Spleen (tissue), 11 donors: ENCODE measurements around the gene ACTG1. TPM values are rescaled to one million over a fixed set of nuclear protein-coding genes. Genes with fewer than 3 reads are reported as not detected.

ENCODE experiments used
- DNase-seq: peaks from one replicate; pipeline ENCODE4 v3.0.0-alpha.2; 2020
- H3K27ac ChIP-seq, 8 donors: fragments of 200-600 bp; sonication (generic) in 7 of 8; 1 replicate in 4 of 8; 2 replicates in 4 of 8; pipeline versions ENCODE4 v1.5.0 to v1.8.0; 2016 to 2021; ENCODE audit warnings: inconsistent platforms in 4 of 8, mild to moderate bottlenecking in 4 of 8, moderate library complexity in 1 of 8
- H3K27me3 ChIP-seq, 7 donors: fragments of 200-600 bp; sonication (generic) in 6 of 7; replicated peaks in 1 of 7; 1 replicate in 4 of 7; 2 replicates in 3 of 7; pipeline versions ENCODE4 v1.5.0 to v1.8.0; 2016 to 2021; ENCODE audit warnings: inconsistent platforms in 3 of 7, mild to moderate bottlenecking in 1 of 7
- H3K36me3 ChIP-seq, 6 donors: fragments of 200-600 bp; sonication (generic) in 5 of 6; 1 replicate in 4 of 6; 2 replicates in 2 of 6; pipeline versions ENCODE4 v1.5.0 to v1.8.0; 2016 to 2021; ENCODE audit warnings: inconsistent platforms in 2 of 6
- H3K4me1 ChIP-seq, 6 donors: fragments of 200-600 bp; sonication (generic) in 5 of 6; 1 replicate in 3 of 6; 2 replicates in 3 of 6; pipeline versions ENCODE4 v1.5.0 to v1.8.0; 2016 to 2021; ENCODE audit warnings: inconsistent platforms in 3 of 6
- H3K4me3 ChIP-seq, 8 donors: fragments of 200-600 bp; sonication (generic) in 7 of 8; 1 replicate in 4 of 8; 2 replicates in 4 of 8; pipeline versions ENCODE4 v1.5.0 to v1.8.0; 2016 to 2021; ENCODE audit warnings: inconsistent platforms in 4 of 8, mild to moderate bottlenecking in 4 of 8, moderate library complexity in 2 of 8
- H3K9me3 ChIP-seq, 8 donors: fragments of 200-600 bp; sonication (generic) in 7 of 8; 1 replicate in 4 of 8; 2 replicates in 4 of 8; pipeline versions ENCODE4 v1.5.0 to v1.8.0; 2016 to 2021; ENCODE audit warnings: inconsistent platforms in 4 of 8
- POLR2A ChIP-seq, 3 donors: fragments of 450-650 bp; IDR thresholded peaks; one replicate each; pipeline ENCODE4 v1.5.1; 2017; ENCODE audit warnings: antibody characterized with exemption in 3 of 3, mild to moderate bottlenecking in 1 of 3
- POLR2AphosphoS5 ChIP-seq, 3 donors: sonication (generic); formaldehyde crosslinking; IDR thresholded peaks; one replicate each; pipeline ENCODE4 v1.5.1; 2017; ENCODE audit warnings: antibody characterized with exemption in 3 of 3
- WGBS, 5 donors: extraction: QIAGEN DNeasy Blood & Tissue Kit in 3 of 5; methylation state at CpG; one replicate each; pipeline versions ENCODE4 v1.1.5 to v1.1.7; 2013 to 2018; 5-methylcytosine and 5-hydroxymethylcytosine counted together
- intact Hi-C: fragments of 100-400 bp; cut with DNase I; formaldehyde crosslinking; loops from one replicate; pipeline ENCODE4 v1.15.0; 2023; ENCODE audit warnings: low total_unique reads
- polyA plus RNA-seq, 3 donors: library from polyadenylated mRNA; stranded (reverse); fragments of 200-250 nt; gene quantifications; one replicate each; pipeline ENCODE4 v1.2.1, GENCODE V29; 2013
- total RNA-seq, 7 donors: library from RNA; depleted of rRNA in 3 of 7; stranded (reverse); fragments of >200 nt in 3 of 7; fragmentation: NEBNext Ultra II Directional in 4 of 7; extraction: Animal tissue kit (Norgen Biotek cat#: 25700) in 4 of 7; gene quantifications; one replicate each; pipeline versions ENCODE4 v1.1.0 to v1.2.1, GENCODE V29; 2016 to 2021
- TF ChIP-seq, protein P1 (sequence below), 11 experiments: fragments of 200-600 bp in 7 of 11; fragments of 450-650 bp in 4 of 11; sonication (generic) in 4 of 11; IDR thresholded peaks in 8 of 11; conservative IDR thresholded peaks in 3 of 11; 1 replicate in 7 of 11; 2 replicates in 4 of 11; pipeline versions ENCODE4 v1.4.0 to v1.8.0; 2016 to 2021; ENCODE audit warnings: antibody characterized with exemption in 11 of 11, inconsistent platforms in 4 of 11, mild to moderate bottlenecking in 1 of 11
- donor health status: healthy with polysubstance abuse.
- donor health status: DM: no; HTN: no; CAD: no; lungs with moderate emphysema.
- donor health status: DM: no; HTN: no; CAD: no.
- donor health status: Bipolar disorder and iron deficiency.
- donor health status: healthy.
- donor health status: DM: no; HTN: no; CAD: no.
- donor health status: DM: yes; HTN: yes; CAD: no.

The ACTG1 gene
- total and polyA plus RNA-seq, 10 donors, result 1,119 to 6,270 (median 2,106) TPM

DNA sequence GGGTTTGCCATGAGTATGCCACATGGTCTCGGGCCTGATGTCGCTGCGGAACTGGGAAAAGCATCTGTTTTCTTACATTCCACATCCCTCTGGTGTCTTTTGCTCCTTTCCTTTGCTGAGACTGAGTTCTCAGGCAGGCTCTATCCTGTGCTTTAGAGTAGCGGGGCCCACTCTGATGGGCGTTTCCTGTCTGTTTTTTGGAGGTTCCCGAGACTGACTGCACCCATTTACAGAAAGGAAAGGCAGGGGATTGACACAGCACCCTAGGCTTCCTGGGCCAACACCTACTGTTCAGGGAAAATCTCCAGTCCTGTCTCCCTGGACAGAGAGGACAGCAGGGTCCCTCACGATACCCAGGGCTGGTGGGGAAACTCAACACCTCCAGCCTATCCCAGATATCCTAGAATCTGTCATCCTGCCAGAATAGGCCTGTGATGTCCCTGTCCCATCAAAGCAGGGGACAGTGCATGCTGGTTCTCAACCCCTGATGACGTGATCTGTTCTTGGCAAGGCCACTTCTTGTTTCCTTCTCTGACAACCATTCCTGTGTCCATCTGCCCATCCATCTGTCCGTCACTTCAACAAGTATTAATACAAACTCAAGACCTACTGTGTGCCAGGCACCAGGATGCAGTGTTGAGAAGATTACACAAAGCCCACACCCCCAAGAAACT is 42.2 kb downstream of the ACTG1 start:
- intact Hi-C loops, result no loop called here
- 76 to 88% (median 84%) methylated on average over 9 of the region's 9 CpGs for WGBS, 5 donors
- Histone ChIP-seq H3K27me3 (no peaks in the 10 kb centered on the region), H3K4me3 (no peak overlapping the region), H3K9me3 (no peaks in the 10 kb centered on the region), H3K36me3 (peaks cover 0 to 5% (median 0%) of the 10 kb centered on the region in 6 donors), H3K27ac (no peak overlapping the region), H3K4me1 (peaks cover 0 to 29% (median 8%) of the 10 kb centered on the region in 6 donors)
- DNase-seq, result no peak
- TF ChIP-seq, protein P1, sequence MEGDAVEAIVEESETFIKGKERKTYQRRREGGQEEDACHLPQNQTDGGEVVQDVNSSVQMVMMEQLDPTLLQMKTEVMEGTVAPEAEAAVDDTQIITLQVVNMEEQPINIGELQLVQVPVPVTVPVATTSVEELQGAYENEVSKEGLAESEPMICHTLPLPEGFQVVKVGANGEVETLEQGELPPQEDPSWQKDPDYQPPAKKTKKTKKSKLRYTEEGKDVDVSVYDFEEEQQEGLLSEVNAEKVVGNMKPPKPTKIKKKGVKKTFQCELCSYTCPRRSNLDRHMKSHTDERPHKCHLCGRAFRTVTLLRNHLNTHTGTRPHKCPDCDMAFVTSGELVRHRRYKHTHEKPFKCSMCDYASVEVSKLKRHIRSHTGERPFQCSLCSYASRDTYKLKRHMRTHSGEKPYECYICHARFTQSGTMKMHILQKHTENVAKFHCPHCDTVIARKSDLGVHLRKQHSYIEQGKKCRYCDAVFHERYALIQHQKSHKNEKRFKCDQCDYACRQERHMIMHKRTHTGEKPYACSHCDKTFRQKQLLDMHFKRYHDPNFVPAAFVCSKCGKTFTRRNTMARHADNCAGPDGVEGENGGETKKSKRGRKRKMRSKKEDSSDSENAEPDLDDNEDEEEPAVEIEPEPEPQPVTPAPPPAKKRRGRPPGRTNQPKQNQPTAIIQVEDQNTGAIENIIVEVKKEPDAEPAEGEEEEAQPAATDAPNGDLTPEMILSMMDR (IDR thresholded peaks at IDR 0.05 in 8 of 11, conservative IDR thresholded peaks at IDR 0.05 in 3 of 11), result no peak
- no peak for TF ChIP-seq POLR2AphosphoS5 (IDR thresholded peaks at IDR 0.05)
- no peak for TF ChIP-seq POLR2A (IDR thresholded peaks at IDR 0.05)

- H3K4me1 ChIP-seq, result peaks cover 0 to 29% (median 8%) of the 10 kb centered on the region in 6 donors
- WGBS, 5 donors, result 85 to 89% (median 88%) methylated on average over 7 to 13 of the region's 13 CpGs
- intact Hi-C loops, result no loop called here
- H3K27me3 ChIP-seq, result no peaks in the 10 kb centered on the region
- DNase-seq, result no peak
- no peak overlapping the region for H3K4me3 ChIP-seq
- no peak for TF ChIP-seq POLR2AphosphoS5 (IDR thresholded peaks at IDR 0.05)
- TF ChIP-seq, protein P1 (IDR thresholded peaks at IDR 0.05 in 8 of 11, conservative IDR thresholded peaks at IDR 0.05 in 3 of 11), result no peak
- TF ChIP-seq POLR2A (IDR thresholded peaks at IDR 0.05), result no peak
- H3K36me3 ChIP-seq, result peaks cover 0 to 5% (median 0%) of the 10 kb centered on the region in 6 donors
- H3K9me3 ChIP-seq, result no peaks in the 10 kb centered on the region
- H3K27ac ChIP-seq, result no peak overlapping the region
Observed at GRCh38 chr17:81469266-81469665, 43.3 kb downstream of the ACTG1 start.

- Histone ChIP-seq H3K9me3 (no peaks in the 10 kb centered on the region), H3K27me3 (no peaks in the 10 kb centered on the region), H3K4me1 (peaks cover 0 to 29% (median 8%) of the 10 kb centered on the region in 6 donors), H3K36me3 (peaks cover 0 to 8% (median 0%) of the 10 kb centered on the region in 6 donors), H3K4me3 (no peak overlapping the region), H3K27ac (no peak overlapping the region)
- intact Hi-C loops, result no loop called here
- no peak for DNase-seq
- TF ChIP-seq POLR2A (IDR thresholded peaks at IDR 0.05), result no peak
- TF ChIP-seq POLR2AphosphoS5 (IDR thresholded peaks at IDR 0.05), result no peak
- 77 to 87% (median 85%) methylated on average over 18 of the region's 18 CpGs for WGBS, 5 donors
Observed at GRCh38 chr17:81468770-81469121, 43.9 kb downstream of the ACTG1 start.

- 80 to 91% (median 83%) methylated on average over 18 of the region's 18 CpGs for WGBS, 5 donors
- no peaks in the 10 kb centered on the region for H3K27me3 ChIP-seq
Observed at GRCh38 chr17:81468111-81468769, 44.4 kb downstream of the ACTG1 start.

More at GRCh38 chr17:81468111-81468769, 44.4 kb downstream of the ACTG1 start:
- Histone ChIP-seq H3K4me3 (no peak overlapping the region), H3K36me3 (peaks cover 0 to 13% (median 0%) of the 10 kb centered on the region in 6 donors), H3K27ac (no peak overlapping the region), H3K4me1 (peaks cover 0 to 29% (median 8%) of the 10 kb centered on the region in 6 donors), H3K9me3 (no peaks in the 10 kb centered on the region)
- intact Hi-C loops, result no loop called here
- DNase-seq, result no peak
- TF ChIP-seq POLR2A (IDR thresholded peaks at IDR 0.05) (no peak), POLR2AphosphoS5 (IDR thresholded peaks at IDR 0.05) (no peak)
- TF ChIP-seq, protein P1 (IDR thresholded peaks at IDR 0.05 in 8 of 11, conservative IDR thresholded peaks at IDR 0.05 in 3 of 11), result no peak
